ENCODE results near the gene TBX19.

DNA sequence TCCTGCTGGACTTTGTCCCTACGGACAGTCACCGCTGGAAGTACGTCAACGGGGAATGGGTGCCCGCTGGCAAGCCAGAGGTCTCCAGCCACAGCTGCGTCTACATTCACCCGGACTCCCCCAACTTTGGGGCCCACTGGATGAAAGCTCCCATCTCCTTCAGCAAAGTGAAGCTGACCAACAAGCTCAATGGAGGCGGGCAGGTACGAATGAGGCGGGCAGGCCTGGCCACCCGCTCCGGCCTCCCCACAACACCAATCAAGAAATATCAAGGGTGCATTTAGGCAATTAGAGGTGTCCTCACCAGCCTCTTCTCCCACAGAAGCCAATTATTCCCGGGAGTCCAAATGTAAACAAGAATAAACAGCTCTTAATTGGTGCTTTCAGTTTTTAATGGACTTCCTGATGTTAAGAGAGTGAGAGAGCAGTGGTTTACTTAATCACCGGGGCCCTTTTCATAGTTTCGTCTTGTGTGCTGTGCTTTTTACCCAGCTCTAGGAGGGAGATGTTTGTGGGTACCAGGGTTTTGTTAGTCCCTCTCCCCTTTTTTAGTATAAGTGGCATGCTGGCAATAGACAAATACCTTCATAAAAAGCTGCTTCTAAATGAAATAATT, 10.7 kb downstream of the TBX19 start:
- no peak for TF ChIP-seq POLR2A (IDR thresholded peaks at IDR 0.05)
- TF ChIP-seq, protein P1, sequence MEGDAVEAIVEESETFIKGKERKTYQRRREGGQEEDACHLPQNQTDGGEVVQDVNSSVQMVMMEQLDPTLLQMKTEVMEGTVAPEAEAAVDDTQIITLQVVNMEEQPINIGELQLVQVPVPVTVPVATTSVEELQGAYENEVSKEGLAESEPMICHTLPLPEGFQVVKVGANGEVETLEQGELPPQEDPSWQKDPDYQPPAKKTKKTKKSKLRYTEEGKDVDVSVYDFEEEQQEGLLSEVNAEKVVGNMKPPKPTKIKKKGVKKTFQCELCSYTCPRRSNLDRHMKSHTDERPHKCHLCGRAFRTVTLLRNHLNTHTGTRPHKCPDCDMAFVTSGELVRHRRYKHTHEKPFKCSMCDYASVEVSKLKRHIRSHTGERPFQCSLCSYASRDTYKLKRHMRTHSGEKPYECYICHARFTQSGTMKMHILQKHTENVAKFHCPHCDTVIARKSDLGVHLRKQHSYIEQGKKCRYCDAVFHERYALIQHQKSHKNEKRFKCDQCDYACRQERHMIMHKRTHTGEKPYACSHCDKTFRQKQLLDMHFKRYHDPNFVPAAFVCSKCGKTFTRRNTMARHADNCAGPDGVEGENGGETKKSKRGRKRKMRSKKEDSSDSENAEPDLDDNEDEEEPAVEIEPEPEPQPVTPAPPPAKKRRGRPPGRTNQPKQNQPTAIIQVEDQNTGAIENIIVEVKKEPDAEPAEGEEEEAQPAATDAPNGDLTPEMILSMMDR (IDR thresholded peaks at IDR 0.05): no peak
